GM19193 (cell line): ENCODE data around the gene MPHOSPH10.

Source experiments
- POLR2A ChIP-seq: IDR thresholded peaks from 4 replicates; pipeline ENCODE4 v1.6.1; 2011; ENCODE audit not compliant: insufficient read depth, insufficient read length; ENCODE audit errors: extremely low read depth

MPHOSPH10 gene

GRCh38 chr2:71130152-71130904 is at the start of gene MPHOSPH10, which contains the start of gene MCEE:
Gene MPHOSPH10 (plus strand): TSS chr2:71130634. CDS start chr2:71130666, 32 bp downstream.
Gene MCEE (minus strand): TSS chr2:71130229. CDS start chr2:71130219, 10 bp downstream.
- TF ChIP-seq POLR2A: peak; percentile 77

GRCh38 chr2:71082402-71083252 is 47.8 kb upstream of the MPHOSPH10 start:
- no peak for TF ChIP-seq POLR2A

- TF ChIP-seq POLR2A: no peak
Measured at GRCh38 chr2:71100195-71100964, 30.1 kb upstream of the MPHOSPH10 start.

GRCh38 chr2:71101656-71102055 is 28.8 kb upstream of the MPHOSPH10 start:
- TF ChIP-seq POLR2A: no peak

GRCh38 chr2:71102981-71103681 is 27.3 kb upstream of the MPHOSPH10 start:
- no peak for TF ChIP-seq POLR2A

GRCh38 chr2:71103809-71104208 is 26.6 kb upstream of the MPHOSPH10 start:
- no peak for TF ChIP-seq POLR2A

- no peak for TF ChIP-seq POLR2A
Measured at GRCh38 chr2:71108091-71108490, 22.3 kb upstream of the MPHOSPH10 start.

- TF ChIP-seq POLR2A: no peak
Measured at GRCh38 chr2:71113843-71114242, 16.6 kb upstream of the MPHOSPH10 start.

- TF ChIP-seq POLR2A: no peak
Measured at GRCh38 chr2:71117063-71117462, 13.4 kb upstream of the MPHOSPH10 start.

- no peak for TF ChIP-seq POLR2A
Measured at GRCh38 chr2:71120195-71120594, 10.2 kb upstream of the MPHOSPH10 start.

- TF ChIP-seq POLR2A: no peak
Measured at GRCh38 chr2:71121479-71121878, 9.0 kb upstream of the MPHOSPH10 start.

GRCh38 chr2:71122387-71123298 is 7.8 kb upstream of the MPHOSPH10 start:
- no peak for TF ChIP-seq POLR2A

GRCh38 chr2:71125506-71126294 is 4.7 kb upstream of the MPHOSPH10 start:
- no peak for TF ChIP-seq POLR2A
